GM18499 (cell line): Measurements from ENCODE around the gene SMYD4.
"Not testable (repeated sequence)": the region's sequence is repeated elsewhere in the genome, so short reads cannot be mapped to it uniquely, and the experiment has no call there.

Source experiments
- ATAC-seq: cut with Tn5 transposase; IDR thresholded peaks from one replicate; pipeline ENCODE4 v1.9.1; 2021; ENCODE audit warnings: moderate number of reproducible peaks; ENCODE audit not compliant: insufficient read depth, unreplicated experiment

The SMYD4 gene

GRCh38 chr17:1829592-1830257, at the start of gene SMYD4, which contains the start of gene RPA1:
Gene SMYD4, minus strand, starts transcription at chr17:1829902. Its CDS starts 1,908 bp downstream, at chr17:1827994.
Gene RPA1, plus strand, starts transcription at chr17:1830005. Its CDS starts 89 bp downstream, at chr17:1830094.
- ATAC-seq: no peak

- no peak for ATAC-seq
These were observed 48.9 kb upstream of the SMYD4 start for GRCh38 chr17:1878419-1879121.

- ATAC-seq: no peak
These were observed 45.9 kb upstream of the SMYD4 start for GRCh38 chr17:1875597-1875996.

- ATAC-seq: no peak
These were observed 43.7 kb upstream of the SMYD4 start for GRCh38 chr17:1873418-1873817.

- no peak for ATAC-seq
These were observed 43.3 kb upstream of the SMYD4 start for GRCh38 chr17:1872976-1873375.

GRCh38 chr17:1872254-1872653, 42.6 kb upstream of the SMYD4 start:
- no peak for ATAC-seq

- no peak for ATAC-seq
These were observed 42.1 kb upstream of the SMYD4 start for GRCh38 chr17:1871756-1872155.

- ATAC-seq: no peak
These were observed 40.9 kb upstream of the SMYD4 start for GRCh38 chr17:1870592-1870991.

- ATAC-seq: no peak
These were observed 38.4 kb upstream of the SMYD4 start for GRCh38 chr17:1868090-1868489.

GRCh38 chr17:1867307-1867706, 37.6 kb upstream of the SMYD4 start:
- no peak for ATAC-seq

GRCh38 chr17:1865252-1866037, 35.7 kb upstream of the SMYD4 start:
- ATAC-seq: no peak

- no peak for ATAC-seq
These were observed 31.8 kb upstream of the SMYD4 start for GRCh38 chr17:1861391-1862010.

GRCh38 chr17:1860978-1861377, 31.3 kb upstream of the SMYD4 start:
- no peak for ATAC-seq

GRCh38 chr17:1856462-1856861, 26.8 kb upstream of the SMYD4 start:
- ATAC-seq: not testable (repeated sequence)

GRCh38 chr17:1853698-1854097, 24.0 kb upstream of the SMYD4 start:
- ATAC-seq: no peak

- ATAC-seq: no peak
These were observed 22.6 kb upstream of the SMYD4 start for GRCh38 chr17:1852327-1852726.

GRCh38 chr17:1847191-1847590, 17.5 kb upstream of the SMYD4 start:
- ATAC-seq: no peak

- no peak for ATAC-seq
These were observed 14.2 kb upstream of the SMYD4 start for GRCh38 chr17:1843947-1844346.

- no peak for ATAC-seq
These were observed 9.8 kb upstream of the SMYD4 start for GRCh38 chr17:1839516-1839915.

- peak; percentile 57 for ATAC-seq
These were observed 4.9 kb upstream of the SMYD4 start for GRCh38 chr17:1834380-1835149.
